ENCODE results near the gene DDIAS.
"Not testable (repeated sequence)": the region's sequence is repeated elsewhere in the genome, so short reads cannot be mapped to it uniquely, and the experiment has no call there.

The DDIAS gene

GRCh38 chr11:82969811-82970210 lies 68.3 kb downstream of the DDIAS start:
- no peak for DNase-seq

- not testable (repeated sequence) for DNase-seq
These were observed 69.1 kb downstream of the DDIAS start for GRCh38 chr11:82970507-82971083.

GRCh38 chr11:82971519-82971946 lies 70.0 kb downstream of the DDIAS start:
- DNase-seq = not testable (repeated sequence)

DNA sequence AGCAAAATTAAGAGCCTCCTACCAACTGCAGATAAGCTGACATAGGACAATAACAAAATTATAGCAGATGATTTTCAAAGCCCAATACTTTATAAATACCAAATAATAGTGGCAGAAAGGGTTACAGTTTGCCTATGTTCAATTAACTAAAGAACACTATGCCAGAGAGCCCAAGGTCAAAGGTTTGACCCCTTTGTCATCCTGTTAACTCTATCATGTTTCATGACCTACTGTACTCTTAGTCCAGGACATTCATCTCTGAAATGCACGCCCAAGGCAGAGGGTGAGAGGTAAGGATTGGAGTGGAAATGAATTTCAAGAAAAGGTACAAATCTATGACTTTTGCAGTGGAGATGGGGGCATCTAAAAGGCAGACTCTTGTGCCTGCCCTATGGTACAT lies 70.6 kb downstream of the DDIAS start:
- no peak for DNase-seq

GRCh38 chr11:82974135-82974534 lies 72.6 kb downstream of the DDIAS start:
- no peak for DNase-seq

DNA sequence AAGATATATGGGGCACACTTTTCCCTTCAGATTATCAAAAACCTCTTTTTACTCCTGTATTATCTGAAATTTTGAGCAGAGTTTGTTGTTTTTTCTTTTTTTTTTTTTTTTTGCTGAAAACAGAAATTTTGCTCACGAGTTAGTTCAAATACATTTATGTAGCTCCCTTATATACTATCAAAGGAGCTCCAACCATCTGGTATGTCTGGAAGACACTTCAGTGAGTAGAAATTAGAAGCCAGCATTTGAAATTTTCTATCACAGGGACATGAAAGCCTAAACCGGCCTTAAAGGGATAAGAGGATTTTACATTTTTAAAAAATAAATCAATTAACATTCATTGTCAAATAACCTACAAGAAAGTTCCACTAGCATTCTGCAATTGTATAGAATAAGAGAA lies 73.3 kb downstream of the DDIAS start:
- DNase-seq = no peak

DNA sequence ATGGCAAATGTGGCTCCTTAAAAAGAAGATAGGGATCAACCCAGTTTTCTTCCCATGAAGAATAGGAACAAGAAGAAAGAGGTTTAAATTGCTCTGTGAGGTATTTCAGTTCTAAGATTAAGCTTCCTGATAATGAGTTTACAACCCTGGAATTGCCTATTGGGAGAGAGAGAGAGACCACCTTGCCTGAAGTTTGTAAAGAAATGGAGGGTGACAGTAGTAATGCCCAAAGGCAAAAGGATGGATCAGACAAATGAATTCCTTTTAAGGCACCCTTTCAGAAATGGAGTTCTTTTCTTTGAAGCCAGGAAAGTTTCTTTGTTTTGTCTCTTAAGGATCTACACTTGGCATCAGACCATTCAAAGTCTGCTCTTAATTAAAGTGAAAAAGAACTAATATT lies 74.3 kb downstream of the DDIAS start:
- DNase-seq = no peak

- DNase-seq = no peak
These were observed 75.2 kb downstream of the DDIAS start for GRCh38 chr11:82976786-82977185.

GRCh38 chr11:82978422-82979099 lies 77.0 kb downstream of the DDIAS start:
- no peak for DNase-seq

DNA sequence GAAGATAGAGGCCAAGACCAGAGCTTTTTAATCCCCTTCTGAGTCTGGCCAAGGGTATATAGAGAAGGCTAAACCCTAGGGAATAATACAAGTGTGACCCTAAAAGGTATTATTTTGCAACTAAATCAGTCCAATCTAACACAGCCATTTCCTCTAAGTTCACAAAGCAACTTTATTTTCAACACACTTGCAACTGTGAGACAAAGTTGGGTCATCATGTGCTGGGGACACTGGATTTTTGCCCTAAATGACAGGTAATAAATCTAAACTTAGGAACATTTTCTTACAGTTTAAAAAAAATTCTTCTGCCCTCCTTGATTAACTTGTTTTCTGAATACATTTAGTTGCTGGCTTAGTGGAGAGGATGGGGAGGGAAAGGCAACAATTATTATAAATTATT lies 78.3 kb downstream of the DDIAS start:
- DNase-seq = no peak

- no peak for DNase-seq
These were observed 78.8 kb downstream of the DDIAS start for GRCh38 chr11:82980292-82980691.

DNA sequence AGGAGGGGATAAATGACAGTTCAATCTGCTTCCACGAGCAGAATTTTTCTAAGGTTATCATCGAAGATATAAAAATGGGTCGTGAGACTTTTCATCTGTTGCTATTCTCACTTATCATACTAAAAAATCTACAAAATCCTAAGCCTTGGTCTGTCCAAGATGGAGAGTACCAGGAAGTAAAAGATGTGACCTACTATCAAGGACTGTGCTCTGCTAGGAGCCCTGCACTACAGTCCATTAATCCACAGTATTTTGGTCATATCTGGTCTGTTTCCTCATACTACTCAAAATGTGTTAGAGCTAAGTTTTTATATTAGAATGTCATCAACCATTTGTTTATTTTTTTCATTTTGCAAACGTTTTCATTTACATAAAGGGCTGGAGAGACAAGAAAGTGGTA lies 79.4 kb downstream of the DDIAS start:
- DNase-seq = no peak

- DNase-seq = no peak
These were observed 80.3 kb downstream of the DDIAS start for GRCh38 chr11:82981852-82982251.

All from C1 segment of cervical spinal cord (tissue), 14 donors.